HEK293 (cell line): ENCODE results near the gene ZNF248.

Experiments
- ATF2 ChIP-seq: fragments of 450-650 bp; formaldehyde crosslinking; IDR thresholded peaks from 2 replicates; pipeline ENCODE4 v1.5.1; 2016; ENCODE audit warnings: missing biosample characterization, missing genetic modification characterization, low read depth
- GLI2 ChIP-seq: fragments of 450-650 bp; formaldehyde crosslinking; IDR thresholded peaks from 2 replicates; pipeline ENCODE4; 2017; ENCODE audit warnings: missing biosample characterization, missing genetic modification characterization, low read depth, borderline replicate concordance
- GLIS1 ChIP-seq: fragments of 450-650 bp; formaldehyde crosslinking; IDR thresholded peaks from 2 replicates; pipeline ENCODE4 v1.5.1; 2016; ENCODE audit warnings: missing biosample characterization, missing genetic modification characterization
- IKZF3 ChIP-seq: fragments of 450-650 bp; IDR thresholded peaks from 2 replicates; pipeline ENCODE4 v1.5.0; 2018; ENCODE audit warnings: missing biosample characterization, mild to moderate bottlenecking, missing genetic modification characterization, moderate library complexity
- INSM2 ChIP-seq: fragments of 450-650 bp; formaldehyde crosslinking; IDR thresholded peaks from 2 replicates; pipeline ENCODE4 v1.5.1; 2016; ENCODE audit warnings: missing biosample characterization, missing genetic modification characterization
- MYNN ChIP-seq: fragments of 450-650 bp; formaldehyde crosslinking; IDR thresholded peaks from 2 replicates; pipeline ENCODE4 v1.5.1; 2016; ENCODE audit warnings: missing biosample characterization, missing genetic modification characterization, borderline replicate concordance
- PRDM6 ChIP-seq: fragments of 450-650 bp; formaldehyde crosslinking; IDR thresholded peaks from 2 replicates; pipeline ENCODE4 v1.5.1; 2017; ENCODE audit warnings: missing biosample characterization, missing genetic modification characterization
- TSHZ1 ChIP-seq: fragments of 450-650 bp; formaldehyde crosslinking; IDR thresholded peaks from 2 replicates; pipeline ENCODE4 v1.5.1; 2016; ENCODE audit warnings: missing biosample characterization, missing genetic modification characterization, borderline replicate concordance
- ZBTB11 ChIP-seq: fragments of 450-650 bp; formaldehyde crosslinking; conservative IDR thresholded peaks from 2 replicates; pipeline ENCODE4 v1.5.1; 2016; ENCODE audit warnings: low read depth, missing biosample characterization, missing genetic modification characterization
- ZBTB7A ChIP-seq: fragments of 450-650 bp; formaldehyde crosslinking; IDR thresholded peaks from 2 replicates; pipeline ENCODE4 v1.5.1; 2016; ENCODE audit warnings: low read depth, missing biosample characterization, missing genetic modification characterization
- ZNF184 ChIP-seq: fragments of 450-650 bp; IDR thresholded peaks from 2 replicates; pipeline ENCODE4 v1.5.1; 2018; ENCODE audit warnings: missing biosample characterization, mild to moderate bottlenecking, missing genetic modification characterization
- ZNF19 ChIP-seq: fragments of 450-650 bp; formaldehyde crosslinking; IDR thresholded peaks from 2 replicates; pipeline ENCODE4; 2016; ENCODE audit warnings: missing biosample characterization, missing genetic modification characterization, low read depth
- ZNF366 ChIP-seq: fragments of 450-650 bp; formaldehyde crosslinking; conservative IDR thresholded peaks from 2 replicates; pipeline ENCODE4 v1.5.1; 2016; ENCODE audit warnings: missing biosample characterization, missing genetic modification characterization
- ZNF488 ChIP-seq: fragments of 450-650 bp; formaldehyde crosslinking; IDR thresholded peaks from 2 replicates; pipeline ENCODE4 v1.5.1; 2016; ENCODE audit warnings: missing biosample characterization, missing genetic modification characterization
- ZNF548 ChIP-seq: fragments of 450-650 bp; formaldehyde crosslinking; IDR thresholded peaks from 2 replicates; pipeline ENCODE4 v1.5.1; 2016; ENCODE audit warnings: missing biosample characterization, missing genetic modification characterization
- ZNF549 ChIP-seq: fragments of 450-650 bp; IDR thresholded peaks from 2 replicates; pipeline ENCODE4 v1.5.1; 2018; ENCODE audit warnings: missing biosample characterization, missing genetic modification characterization, mild to moderate bottlenecking, inconsistent platforms, moderate library complexity
- ZNF558 ChIP-seq: fragments of 450-650 bp; formaldehyde crosslinking; IDR thresholded peaks from 2 replicates; pipeline ENCODE4 v1.5.1; 2016; ENCODE audit warnings: missing biosample characterization, missing genetic modification characterization
- ZNF580 ChIP-seq: fragments of 450-650 bp; formaldehyde crosslinking; IDR thresholded peaks from 2 replicates; pipeline ENCODE4 v1.5.1; 2016; ENCODE audit warnings: missing biosample characterization, missing genetic modification characterization
- ZNF624 ChIP-seq: fragments of 450-650 bp; formaldehyde crosslinking; IDR thresholded peaks from 2 replicates; pipeline ENCODE4 v1.5.1; 2017; ENCODE audit warnings: missing biosample characterization, missing genetic modification characterization
- ZNF639 ChIP-seq: fragments of 450-650 bp; formaldehyde crosslinking; IDR thresholded peaks from 2 replicates; pipeline ENCODE4 v1.5.1; 2016; ENCODE audit warnings: missing biosample characterization, missing genetic modification characterization
- ZNF670 ChIP-seq: fragments of 450-650 bp; formaldehyde crosslinking; IDR thresholded peaks from 2 replicates; pipeline ENCODE4 v1.5.1; 2016; ENCODE audit warnings: missing biosample characterization, missing genetic modification characterization, low read depth
- ZNF707 ChIP-seq: fragments of 450-650 bp; formaldehyde crosslinking; IDR thresholded peaks from 2 replicates; pipeline ENCODE4 v1.5.1; 2016; ENCODE audit warnings: missing biosample characterization, missing genetic modification characterization
- ZNF747 ChIP-seq: fragments of 450-650 bp; formaldehyde crosslinking; IDR thresholded peaks from 2 replicates; pipeline ENCODE4 v1.5.1; 2016; ENCODE audit warnings: missing biosample characterization, missing genetic modification characterization
- ZNF792 ChIP-seq: fragments of 450-650 bp; formaldehyde crosslinking; IDR thresholded peaks from 2 replicates; pipeline ENCODE4 v1.5.1; 2016; ENCODE audit warnings: missing biosample characterization, missing genetic modification characterization
- ZSCAN16 ChIP-seq: fragments of 450-650 bp; formaldehyde crosslinking; IDR thresholded peaks from 2 replicates; pipeline ENCODE4 v1.5.1; 2016; ENCODE audit warnings: missing biosample characterization, missing genetic modification characterization

Gene ZNF248

GRCh38 chr10:37860494-37861190 lies 3.2 kb upstream of the ZNF248 start (continued):
- TF ChIP-seq TSHZ1 = no peak
- peak; percentile 47; the same call in 1 of the 2 replicates for TF ChIP-seq INSM2 (tag by site-specific recombination)
- no peak for TF ChIP-seq MYNN (tag by site-specific recombination)
- TF ChIP-seq ZNF624 (tag by site-specific recombination) = no peak
- no peak for TF ChIP-seq ZNF580 (tag by site-specific recombination)
- TF ChIP-seq ZNF548 (tag by site-specific recombination) = no peak
- no peak for TF ChIP-seq ZNF19
- no peak for TF ChIP-seq ZNF707 (tag by site-specific recombination)
- TF ChIP-seq ZBTB7A (tag by site-specific recombination) = no peak
- TF ChIP-seq PRDM6 (tag by site-specific recombination) = no peak
- TF ChIP-seq ZBTB11 = no peak
- TF ChIP-seq ZNF670 (tag by site-specific recombination) = no peak
- no peak for TF ChIP-seq GLI2 (tag by site-specific recombination)
- TF ChIP-seq GLIS1 (tag by site-specific recombination) = no peak
- no peak for TF ChIP-seq ATF2 (tag by site-specific recombination)
- 0 out of 2 replicates have a peak, but pooled peaks have one; percentile 40 for TF ChIP-seq ZNF366 (tag by site-specific recombination)
- no peak for TF ChIP-seq ZNF549 (tag by site-specific recombination)
- TF ChIP-seq ZNF747 (tag by site-specific recombination) = no peak
- TF ChIP-seq ZNF792 = no peak
- TF ChIP-seq ZNF639 (tag by site-specific recombination) = no peak
- TF ChIP-seq ZNF184 (tag by site-specific recombination) = 0 out of 2 replicates have a peak, but pooled peaks have one; percentile 51
- TF ChIP-seq ZNF558 (tag by site-specific recombination) = no peak
- TF ChIP-seq ZSCAN16 (tag by site-specific recombination) = no peak
- TF ChIP-seq IKZF3 (tag by site-specific recombination) = no peak
- TF ChIP-seq ZNF488 = no peak
